Heart left ventricle (tissue), 13 donors: ENCODE results near the gene MYO5A.

Experiments used
- POLR2A ChIP-seq, 2 donors: fragments of 450-650 bp; IDR thresholded peaks; one replicate each; pipeline ENCODE4 v1.6.1; 2017; ENCODE audit warnings: antibody characterized with exemption in 2 of 2, mild to moderate bottlenecking in 2 of 2, moderate library complexity in 2 of 2
- TF ChIP-seq, protein P1 (sequence below), 12 donors: fragments of 200-600 bp; sonication (generic) in 4 of 12; IDR thresholded peaks; one replicate each; pipeline versions ENCODE4 v1.5.0 to v1.8.0; 2018 to 2022; ENCODE audit warnings: antibody characterized with exemption in 12 of 12, mild to moderate bottlenecking in 5 of 12
- donor health status: ischemic (EF 13 %, LVEDD 7.1; RV severe dilation, severe dysfunction).
- donor health status: DM: no; HTN: yes; CAD: no.
- donor health status: DM: no; HTN: no; CAD: no.
- donor health status: ischemic (EF 25% LVEDD 6.9; RV normal size, moderate dysfunction).
- donor health status: ischemic (EF 25% LVEDD 5.7; RV mildly dilated, moderate dysfunction).
- donor health status: ischemic (EF 35%, LVEDD 5.7; RV mildly dilated, moderate dysfunction).
- donor health status: nonischemic (EF 11% LVEDD 7.7; RV severe dilation, severe dysfunction).
- donor health status: DM: yes; HTN: yes; CAD: no.
- donor health status: PGD.
- donor health status: ischemic (EF 29% LVEDD 5.4; RV normal size, mild dysfunction).
- donor health status: nonischemic (EF 23%, LVEDD 6.1; RV moderate dilation, normal function).

DNA sequence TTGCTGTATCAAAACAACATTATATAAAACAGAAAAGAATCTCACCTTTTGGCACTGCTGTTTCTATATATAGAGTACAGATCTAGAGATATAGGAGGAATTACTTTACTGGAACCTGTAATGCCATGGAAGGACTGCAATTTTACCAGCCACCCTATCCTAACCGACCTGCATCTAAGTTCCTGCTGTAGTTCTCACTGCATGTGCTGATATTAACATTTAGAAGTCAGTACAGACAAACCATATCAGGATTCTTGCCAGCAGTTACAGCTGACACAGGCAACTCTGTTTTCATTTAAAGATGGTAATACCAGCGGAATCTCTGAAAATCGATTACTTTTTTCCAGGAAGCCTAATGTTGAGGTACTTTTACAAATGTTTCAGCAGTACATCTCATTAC lies 159.7 kb downstream of the MYO5A start:
- TF ChIP-seq, protein P1, sequence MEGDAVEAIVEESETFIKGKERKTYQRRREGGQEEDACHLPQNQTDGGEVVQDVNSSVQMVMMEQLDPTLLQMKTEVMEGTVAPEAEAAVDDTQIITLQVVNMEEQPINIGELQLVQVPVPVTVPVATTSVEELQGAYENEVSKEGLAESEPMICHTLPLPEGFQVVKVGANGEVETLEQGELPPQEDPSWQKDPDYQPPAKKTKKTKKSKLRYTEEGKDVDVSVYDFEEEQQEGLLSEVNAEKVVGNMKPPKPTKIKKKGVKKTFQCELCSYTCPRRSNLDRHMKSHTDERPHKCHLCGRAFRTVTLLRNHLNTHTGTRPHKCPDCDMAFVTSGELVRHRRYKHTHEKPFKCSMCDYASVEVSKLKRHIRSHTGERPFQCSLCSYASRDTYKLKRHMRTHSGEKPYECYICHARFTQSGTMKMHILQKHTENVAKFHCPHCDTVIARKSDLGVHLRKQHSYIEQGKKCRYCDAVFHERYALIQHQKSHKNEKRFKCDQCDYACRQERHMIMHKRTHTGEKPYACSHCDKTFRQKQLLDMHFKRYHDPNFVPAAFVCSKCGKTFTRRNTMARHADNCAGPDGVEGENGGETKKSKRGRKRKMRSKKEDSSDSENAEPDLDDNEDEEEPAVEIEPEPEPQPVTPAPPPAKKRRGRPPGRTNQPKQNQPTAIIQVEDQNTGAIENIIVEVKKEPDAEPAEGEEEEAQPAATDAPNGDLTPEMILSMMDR (IDR thresholded peaks at IDR 0.05), result no peak
- TF ChIP-seq POLR2A (IDR thresholded peaks at IDR 0.05), result no peak
